ENCODE results near the gene C16orf78. TPM values are rescaled to one million over a fixed set of nuclear protein-coding genes. Genes with fewer than 3 reads are reported as not detected.

C16orf78 gene
- total and polyA plus RNA-seq, 2 experiments from 2014 or later: not detected

DNA sequence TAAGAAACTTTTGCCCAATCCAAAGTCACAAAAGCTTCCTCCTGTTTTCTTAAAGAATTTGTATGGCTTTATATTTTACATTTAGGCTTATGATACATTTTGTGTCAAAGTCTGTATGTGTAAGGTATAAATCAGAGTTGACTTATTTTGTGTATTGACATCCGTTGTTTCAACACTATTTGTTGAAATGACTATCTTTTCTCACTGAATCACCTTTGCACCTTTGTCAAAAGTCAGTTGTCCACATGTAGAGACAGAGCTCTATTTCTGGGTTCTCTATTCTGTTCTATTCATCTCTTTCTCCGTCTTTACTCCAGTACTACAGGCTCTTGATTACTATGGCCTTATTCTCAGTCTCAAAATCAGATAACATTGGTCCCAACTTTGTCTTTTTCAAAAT, 73.2 kb downstream of the C16orf78 start:
- Histone ChIP-seq H3K9me2 (replicated peaks; ENCODE audit: insufficient read depth) (no peaks in the 10 kb centered on the region), H3K4me1 (ENCODE audit: insufficient read depth) (no peaks in the 10 kb centered on the region), H3K27me3 (peaks cover 8% of the 10 kb centered on the region), H3K4me2 (no peak overlapping the region), H2AFZ (no peak overlapping the region), H3K4me3 (no peak overlapping the region), H3K79me2 (no peaks in the 10 kb centered on the region), H4K20me1 (ENCODE audit: insufficient read depth, poor library complexity, severe bottlenecking) (no peaks in the 10 kb centered on the region), H3K36me3 (replicated peaks; ENCODE audit: insufficient read depth, low read depth) (no peaks in the 10 kb centered on the region), H3K9me3 (ENCODE audit: low read depth) (no peaks in the 10 kb centered on the region), H3K27ac (no peak overlapping the region)
- 75% methylated on average over 2 of the region's 2 CpGs for WGBS (ENCODE audit: low lambda C conversion rate, missing lambda C conversion rate)
- DNase-seq (ENCODE audit: low spot score): no peak
- TF ChIP-seq EZH2 (IDR thresholded peaks at IDR 0.05; ENCODE audit: borderline replicate concordance): no peak

Other genes starting within 250 kb of the C16orf78 start
- 0.07 and 0.20 TPM in 2 replicates for gene CBLN1, start 92.0 kb upstream of the C16orf78 start, total RNA-seq
- not detected in 2 replicates for gene CBLN1, start 92.0 kb upstream of the C16orf78 start, polyA plus RNA-seq